GM19452 (cell line): ENCODE data around the gene ARRB1.
"Not testable (repeated sequence)": the region's sequence is repeated elsewhere in the genome, so short reads cannot be mapped to it uniquely, and the experiment has no call there.

Source experiments
- ATAC-seq: cut with Tn5 transposase; IDR thresholded peaks from one replicate; pipeline ENCODE4 v1.9.1; 2021; ENCODE audit not compliant: unreplicated experiment

Gene ARRB1

GRCh38 chr11:75325713-75326438, 25.6 kb downstream of the ARRB1 start:
- ATAC-seq = no peak

- no peak for ATAC-seq
These were observed 26.7 kb downstream of the ARRB1 start for GRCh38 chr11:75324740-75325139.

DNA sequence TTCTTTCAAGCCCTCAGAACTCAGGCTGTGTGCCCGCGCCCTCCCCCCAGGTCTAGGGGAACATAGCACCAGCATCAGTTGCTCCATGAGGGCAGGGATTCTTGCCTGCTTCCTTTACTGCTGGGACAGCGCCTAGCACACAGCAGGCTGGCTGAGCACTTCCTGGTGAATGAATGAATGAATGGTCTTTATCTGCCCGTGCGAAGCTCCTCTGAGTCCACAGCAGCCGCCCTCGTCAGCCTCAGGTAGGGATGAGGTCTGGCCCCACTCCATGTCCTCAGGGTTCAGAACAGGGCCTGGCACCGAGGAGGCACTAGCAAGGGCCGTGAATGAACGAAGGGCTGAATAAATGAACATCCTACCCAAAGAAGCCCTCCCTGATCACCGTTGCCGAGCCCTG, 27.3 kb downstream of the ARRB1 start:
- ATAC-seq = no peak

DNA sequence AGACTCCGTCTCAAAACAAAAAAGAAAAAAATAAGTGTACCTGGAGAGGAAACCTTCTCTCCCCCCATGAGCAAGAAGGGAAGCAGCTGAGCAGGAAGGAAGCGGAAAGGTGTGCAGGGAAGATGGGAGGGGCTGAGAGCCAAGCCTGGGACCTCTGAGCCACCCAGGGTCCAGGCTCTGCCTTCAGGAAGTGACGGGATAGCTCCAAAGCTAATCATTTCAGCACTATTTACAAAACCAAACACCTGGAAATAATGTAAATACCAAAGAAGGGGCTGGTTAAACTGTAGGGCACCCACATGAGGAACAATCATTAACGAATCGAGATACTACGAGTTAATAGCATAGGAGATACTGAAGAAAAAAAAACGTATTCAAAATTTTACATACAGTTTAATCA, 27.9 kb downstream of the ARRB1 start:
- no peak for ATAC-seq

DNA sequence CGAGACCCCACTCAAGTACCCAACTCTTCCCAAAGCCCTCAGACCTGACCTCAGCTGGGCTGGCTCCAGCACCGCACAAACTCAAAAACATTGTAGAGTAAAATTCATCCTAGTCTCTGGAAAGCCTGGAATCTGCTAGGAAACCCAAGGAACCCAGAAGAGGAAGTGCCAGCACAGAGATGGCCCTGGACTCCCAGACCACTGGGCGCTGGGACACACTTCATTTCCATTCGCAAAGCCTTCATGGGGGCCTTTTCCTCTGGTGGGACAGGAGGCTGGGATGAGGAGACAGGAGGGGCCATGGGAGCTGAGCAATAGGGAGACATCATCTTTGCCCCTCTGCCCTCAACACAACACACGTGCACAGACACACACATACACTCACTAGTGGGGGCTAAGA, 30.8 kb downstream of the ARRB1 start:
- ATAC-seq = no peak

DNA sequence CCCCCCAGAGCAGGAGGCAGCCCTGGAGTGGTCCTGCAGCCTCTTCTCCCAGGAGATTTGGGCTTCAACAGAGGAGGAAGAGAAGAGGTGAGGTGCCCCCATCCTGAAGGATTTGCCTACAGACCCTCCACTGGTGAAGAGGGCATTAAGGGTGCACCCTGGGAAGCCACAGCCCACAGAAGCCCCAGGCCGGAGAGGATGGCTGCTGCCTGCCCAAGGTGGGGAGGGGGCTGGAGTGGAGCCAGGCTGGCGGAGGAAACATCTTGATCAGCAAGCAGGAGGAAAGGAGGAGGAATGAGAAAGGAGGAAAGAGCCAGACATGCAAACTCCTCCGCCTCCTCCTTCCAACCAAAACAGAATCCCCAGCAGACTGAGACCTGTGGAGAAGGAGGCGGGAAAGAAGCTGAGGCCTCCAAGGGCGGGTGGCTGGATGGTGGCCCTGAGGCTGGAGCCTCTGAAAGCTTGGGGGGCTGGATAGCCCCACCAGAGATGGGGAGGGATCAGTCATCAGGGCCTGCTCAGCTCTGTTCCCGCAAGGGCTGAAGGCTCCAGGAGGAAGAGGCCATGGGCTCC, 31.3 kb downstream of the ARRB1 start:
- ATAC-seq = no peak

- ATAC-seq = no peak
These were observed 32.2 kb downstream of the ARRB1 start for GRCh38 chr11:75319035-75319877.

DNA sequence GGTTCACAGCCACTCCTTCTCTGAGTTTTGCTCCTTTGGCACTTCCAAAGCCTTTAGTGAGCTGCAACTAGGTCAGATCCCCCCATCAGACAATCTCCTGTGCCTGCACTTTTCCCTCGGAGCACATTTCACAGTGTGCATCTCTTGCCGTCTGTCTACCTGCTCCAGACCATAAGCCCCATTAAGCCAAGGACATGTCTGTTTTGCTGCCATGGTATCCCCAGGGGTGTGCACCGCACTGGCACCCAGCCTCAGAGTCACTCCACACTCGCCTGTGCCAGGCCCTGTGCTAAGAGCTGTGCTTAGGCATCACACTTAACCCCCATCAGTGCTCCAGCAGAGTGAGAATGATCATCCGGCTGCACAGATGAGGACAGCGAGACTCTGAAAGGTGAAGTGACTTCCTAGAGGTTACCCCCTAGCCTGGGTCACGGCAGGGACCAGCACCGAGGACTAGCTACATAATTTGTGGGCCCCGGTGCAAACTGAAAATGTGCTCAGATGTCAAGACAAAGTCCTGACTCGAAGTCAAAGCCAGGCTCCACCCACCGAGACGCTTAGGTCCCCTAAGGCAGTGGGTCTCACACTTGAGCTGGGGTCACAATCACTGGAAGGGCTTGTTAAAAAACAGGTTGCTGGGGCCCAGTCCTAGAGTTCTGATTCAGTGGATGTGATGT, 33.9 kb downstream of the ARRB1 start:
- ATAC-seq = no peak

DNA sequence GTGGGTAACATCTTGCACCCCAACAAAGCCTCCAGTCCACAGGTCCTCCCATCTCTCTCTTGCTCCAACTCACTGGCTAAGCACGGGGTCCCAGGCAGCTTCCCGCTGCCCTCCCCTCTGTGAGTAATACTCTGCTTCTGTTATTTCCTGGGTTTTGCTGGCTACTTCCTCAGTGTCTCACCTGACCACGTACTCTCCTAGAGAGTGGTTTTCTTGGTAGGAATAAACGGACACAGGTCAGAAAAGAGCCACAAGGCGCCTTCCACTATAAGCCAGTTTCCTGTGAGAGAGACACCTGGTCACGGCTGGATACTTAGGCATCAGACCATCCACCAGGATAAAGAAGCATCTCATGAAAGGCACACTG, 36.0 kb downstream of the ARRB1 start:
- ATAC-seq = no peak

GRCh38 chr11:75314771-75315438, 36.6 kb downstream of the ARRB1 start:
- ATAC-seq = no peak

GRCh38 chr11:75313513-75314272, 37.8 kb downstream of the ARRB1 start:
- no peak for ATAC-seq

GRCh38 chr11:75312346-75312745, 39.1 kb downstream of the ARRB1 start:
- ATAC-seq = no peak

- ATAC-seq = no peak
These were observed 39.6 kb downstream of the ARRB1 start for GRCh38 chr11:75311858-75312288.

- no peak for ATAC-seq
These were observed 42.5 kb downstream of the ARRB1 start for GRCh38 chr11:75308986-75309385.

DNA sequence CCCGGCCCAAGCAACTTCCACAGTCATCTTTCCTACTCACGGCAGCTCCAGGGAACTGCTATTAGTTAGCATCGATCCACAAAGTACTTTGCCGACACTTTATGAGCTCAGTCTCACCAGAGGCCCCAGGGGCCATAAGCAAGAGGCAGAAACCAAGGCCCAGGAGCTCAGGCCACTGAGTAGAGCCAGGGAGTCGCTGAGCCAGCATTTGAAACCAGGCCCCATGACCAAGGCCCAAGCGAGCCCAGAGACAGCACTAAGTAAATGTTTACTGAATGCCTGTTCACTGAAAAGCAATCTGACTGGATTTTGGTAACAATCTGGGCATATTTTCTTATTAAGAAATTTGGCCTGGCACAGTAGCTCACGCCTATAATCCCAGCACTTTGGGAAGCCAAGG, 43.3 kb downstream of the ARRB1 start:
- no peak for ATAC-seq

- no peak for ATAC-seq
These were observed 44.4 kb downstream of the ARRB1 start for GRCh38 chr11:75307058-75307457.

DNA sequence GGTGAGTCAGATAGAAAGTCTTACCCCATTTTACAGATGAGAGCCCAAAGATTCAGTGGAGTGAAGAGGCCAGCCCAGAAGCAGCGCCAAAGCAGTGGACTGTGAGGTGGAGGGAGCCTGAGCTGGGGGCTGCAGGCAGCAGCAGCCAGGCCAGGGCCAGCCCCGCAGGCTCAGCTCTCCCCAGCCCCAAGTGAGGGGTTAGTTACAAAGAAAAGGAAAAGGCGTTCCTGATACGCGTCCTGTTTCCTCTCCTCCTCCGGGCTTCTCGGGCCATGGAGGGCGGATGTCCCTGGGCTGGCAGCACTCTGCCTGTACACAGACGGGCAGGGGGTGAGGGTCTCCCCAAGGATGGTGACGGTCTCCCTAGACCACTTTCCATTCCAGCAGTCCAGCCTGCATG, 44.9 kb downstream of the ARRB1 start:
- no peak for ATAC-seq

DNA sequence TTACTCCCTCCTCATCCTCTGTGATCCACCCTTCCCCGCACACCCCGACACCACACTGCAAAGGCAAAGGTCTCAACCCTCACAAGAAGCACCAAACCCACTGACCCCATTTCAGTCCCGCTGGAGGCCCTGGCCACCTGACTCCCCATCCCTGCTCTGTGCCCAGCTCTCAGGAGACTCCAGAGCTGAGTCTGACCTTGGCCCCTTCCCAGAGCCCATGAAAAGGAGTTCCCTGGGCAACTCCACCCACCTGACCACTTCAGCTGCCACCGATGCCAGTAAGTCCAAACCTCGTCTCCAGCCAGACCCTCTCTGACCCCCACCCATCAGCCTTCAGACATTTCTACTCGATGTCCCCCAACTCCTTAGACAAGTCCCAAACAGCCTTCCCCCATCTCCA, 45.5 kb downstream of the ARRB1 start:
- no peak for ATAC-seq

GRCh38 chr11:75305452-75305851, 46.0 kb downstream of the ARRB1 start:
- ATAC-seq = no peak

DNA sequence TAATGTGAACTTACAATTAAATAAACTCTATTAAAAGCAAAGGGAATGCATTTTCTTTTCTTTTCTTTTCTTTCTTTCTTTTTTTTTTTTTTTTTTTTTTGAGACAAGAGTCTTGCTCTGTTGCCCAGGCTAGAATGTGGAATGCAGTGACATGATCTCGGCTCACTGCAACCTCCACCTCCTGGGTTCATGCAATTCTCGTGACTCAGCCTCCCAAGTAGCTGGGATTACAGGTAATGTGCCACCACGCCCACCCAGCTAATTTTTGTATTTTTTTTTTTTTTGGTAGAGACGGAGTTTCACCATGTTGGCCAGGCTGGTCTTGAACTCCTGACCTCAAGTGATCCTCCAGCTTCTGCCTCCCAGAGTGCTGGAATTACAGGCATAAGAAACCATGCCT, 46.5 kb downstream of the ARRB1 start:
- not testable (repeated sequence) for ATAC-seq
